Skin epidermis (tissue), 12 donors: ENCODE results near the gene ATF2.
"Not testable (repeated sequence)": the region's sequence is repeated elsewhere in the genome, so short reads cannot be mapped to it uniquely, and the experiment has no call there.

Source experiments
- H3K27ac ChIP-seq, 21 experiments: fragments of 200-600 bp; sonication (generic) in 11 of 21; one replicate each; pipeline ENCODE4 v1.5.0; 2020; ENCODE audit warnings: mild to moderate bottlenecking in 3 of 21, inconsistent platforms in 2 of 21, moderate library complexity in 2 of 21
- H3K4me3 ChIP-seq, 7 experiments: fragments of 200-600 bp; sonication (generic) in 2 of 7; one replicate each; pipeline ENCODE4 v1.5.0; 2020; ENCODE audit warnings: inconsistent platforms in 2 of 7, mild to moderate bottlenecking in 2 of 7, moderate library complexity in 1 of 7

ATF2 gene

GRCh38 chr2:175108091-175108490 is 59.9 kb downstream of the ATF2 start:
- H3K27ac ChIP-seq, H3K4me3 ChIP-seq: not testable (repeated sequence)

- Histone ChIP-seq H3K27ac (no peak overlapping the region), H3K4me3 (no peak overlapping the region)
These were observed 60.9 kb downstream of the ATF2 start for GRCh38 chr2:175107146-175107545.

GRCh38 chr2:175103191-175103590 is 64.8 kb downstream of the ATF2 start:
- H3K27ac ChIP-seq: no peak overlapping the region
- no peak overlapping the region for H3K4me3 ChIP-seq

- Histone ChIP-seq H3K27ac (no peak overlapping the region), H3K4me3 (no peak overlapping the region)
These were observed 66.5 kb downstream of the ATF2 start for GRCh38 chr2:175101514-175101913.

DNA sequence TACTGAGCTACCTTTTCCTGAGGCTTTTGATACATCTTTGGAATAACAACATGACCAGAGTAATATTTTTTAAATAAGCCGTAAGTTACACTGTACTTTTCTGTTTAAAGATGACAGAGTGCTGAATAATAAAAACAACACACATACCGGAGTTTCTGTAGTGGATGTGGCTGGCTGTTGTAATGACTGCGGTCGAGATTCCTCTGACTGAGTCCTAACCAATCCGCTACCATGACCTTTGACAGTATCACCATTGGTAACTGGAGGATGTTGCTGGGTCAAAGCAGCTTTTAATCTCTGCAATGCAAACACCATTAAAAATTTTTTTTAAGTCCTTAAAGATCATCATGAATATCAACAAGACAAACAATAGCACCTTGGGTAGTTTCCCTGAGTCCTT is 70.7 kb downstream of the ATF2 start:
- Histone ChIP-seq H3K4me3 (no peak overlapping the region), H3K27ac (no peak overlapping the region)

DNA sequence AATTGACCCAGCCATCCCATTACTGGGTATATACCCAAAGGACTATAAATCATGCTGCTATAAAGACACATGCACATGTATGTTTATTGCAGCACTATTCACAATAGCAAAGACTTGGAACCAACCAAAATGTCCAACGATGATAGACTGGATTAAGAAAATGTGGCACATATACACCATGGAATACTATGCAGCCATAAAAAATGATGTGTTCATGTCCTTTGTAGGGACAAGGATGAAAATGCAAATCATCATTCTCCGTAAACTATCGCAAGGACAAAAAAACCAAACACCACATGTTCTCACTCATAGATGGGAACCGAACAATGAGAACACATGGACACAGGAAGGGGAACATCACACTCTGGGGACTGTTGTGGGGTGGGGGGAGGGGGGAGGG is 83.9 kb downstream of the ATF2 start:
- H3K27ac ChIP-seq, H3K4me3 ChIP-seq: not testable (repeated sequence)

GRCh38 chr2:175080479-175080878 is 87.5 kb downstream of the ATF2 start:
- no peak overlapping the region for H3K4me3 ChIP-seq
- H3K27ac ChIP-seq: no peak overlapping the region

- H3K4me3 ChIP-seq: no peak overlapping the region
- no peak overlapping the region for H3K27ac ChIP-seq
These were observed 91.7 kb downstream of the ATF2 start for GRCh38 chr2:175076272-175076671.

GRCh38 chr2:175074478-175074877 is 93.5 kb downstream of the ATF2 start:
- no peak overlapping the region for H3K27ac ChIP-seq
- H3K4me3 ChIP-seq: no peak overlapping the region

DNA sequence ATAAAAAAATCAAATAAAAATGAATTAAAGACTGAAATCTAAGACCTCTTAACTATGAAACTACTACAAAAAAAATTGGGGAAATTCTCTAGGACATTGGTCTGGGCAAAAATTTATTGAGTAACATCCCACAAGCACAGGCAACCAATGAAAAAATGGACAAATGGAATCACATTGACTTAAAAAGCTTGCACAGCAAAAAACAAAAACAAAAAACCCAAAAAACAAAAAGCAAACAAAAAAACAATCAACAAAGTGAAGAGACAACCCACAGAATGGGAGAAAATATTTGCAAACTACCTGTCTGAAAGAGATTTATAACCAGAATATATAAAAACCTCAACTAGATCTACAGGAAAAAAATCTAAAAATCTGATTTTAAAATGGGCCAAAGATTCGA is 99.5 kb downstream of the ATF2 start:
- Histone ChIP-seq H3K4me3 (no peak overlapping the region), H3K27ac (no peak overlapping the region)

DNA sequence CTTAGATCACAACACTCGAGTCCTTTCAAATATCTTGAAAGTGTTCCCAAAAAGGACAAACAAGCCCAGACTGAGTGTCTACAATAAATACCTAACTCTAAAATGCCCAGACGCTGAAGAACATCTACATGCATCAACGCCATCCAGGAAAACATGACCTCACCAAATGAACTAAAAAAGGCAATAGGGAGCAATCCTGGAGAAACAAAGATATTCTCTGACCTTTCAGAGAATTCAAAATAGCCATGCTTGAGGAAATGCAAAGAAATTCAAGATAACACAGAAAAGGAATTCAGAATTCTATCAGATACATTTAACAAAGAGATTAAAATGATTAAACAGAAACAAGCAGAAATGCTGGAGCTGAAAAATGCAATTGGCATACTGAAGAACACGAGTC is 101.6 kb downstream of the ATF2 start:
- no peak overlapping the region for H3K4me3 ChIP-seq

DNA sequence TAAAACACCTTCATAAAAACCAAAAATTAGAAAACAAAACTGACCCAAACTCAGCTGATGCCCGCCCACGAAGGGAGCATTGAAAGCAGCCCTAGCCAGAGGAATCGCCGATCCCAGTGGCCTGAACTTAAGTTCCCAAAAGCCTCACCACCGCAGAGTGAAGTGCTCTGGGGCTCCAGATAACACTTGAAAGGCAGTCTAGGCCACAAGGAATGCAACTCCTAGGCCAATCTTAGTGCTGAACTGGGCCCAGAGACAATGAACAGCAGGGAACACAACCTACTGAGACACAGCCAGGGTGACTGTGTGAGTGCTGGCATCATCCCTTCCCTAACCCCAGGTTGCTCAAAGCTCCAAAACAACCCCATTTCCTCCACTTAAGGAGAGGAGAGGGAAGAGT is 103.2 kb downstream of the ATF2 start:
- Histone ChIP-seq H3K4me3 (no peak overlapping the region), H3K27ac (no peak overlapping the region)

More for the DNA sequence above, 101.6 kb downstream of the ATF2 start:
- no peak overlapping the region for H3K27ac ChIP-seq

DNA sequence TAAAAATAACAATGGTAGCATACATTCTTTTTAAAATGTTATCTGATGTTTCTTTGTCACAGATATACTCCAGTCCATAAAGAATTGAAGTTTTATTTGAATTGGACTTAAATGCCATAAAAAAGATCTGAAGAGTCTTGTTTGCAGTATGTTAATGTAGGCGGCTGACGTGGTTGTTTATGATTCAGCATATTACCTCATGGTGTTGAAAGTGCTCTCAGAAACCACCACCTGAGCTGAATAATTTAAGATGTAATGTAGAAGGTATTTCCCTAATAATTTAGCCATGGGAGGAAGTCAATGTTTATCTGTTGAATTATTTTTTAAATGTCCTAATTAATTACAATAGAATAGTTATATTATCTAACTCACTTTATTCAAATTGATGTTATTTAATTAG is 104.3 kb downstream of the ATF2 start:
- no peak overlapping the region for H3K4me3 ChIP-seq
- no peak overlapping the region for H3K27ac ChIP-seq

DNA sequence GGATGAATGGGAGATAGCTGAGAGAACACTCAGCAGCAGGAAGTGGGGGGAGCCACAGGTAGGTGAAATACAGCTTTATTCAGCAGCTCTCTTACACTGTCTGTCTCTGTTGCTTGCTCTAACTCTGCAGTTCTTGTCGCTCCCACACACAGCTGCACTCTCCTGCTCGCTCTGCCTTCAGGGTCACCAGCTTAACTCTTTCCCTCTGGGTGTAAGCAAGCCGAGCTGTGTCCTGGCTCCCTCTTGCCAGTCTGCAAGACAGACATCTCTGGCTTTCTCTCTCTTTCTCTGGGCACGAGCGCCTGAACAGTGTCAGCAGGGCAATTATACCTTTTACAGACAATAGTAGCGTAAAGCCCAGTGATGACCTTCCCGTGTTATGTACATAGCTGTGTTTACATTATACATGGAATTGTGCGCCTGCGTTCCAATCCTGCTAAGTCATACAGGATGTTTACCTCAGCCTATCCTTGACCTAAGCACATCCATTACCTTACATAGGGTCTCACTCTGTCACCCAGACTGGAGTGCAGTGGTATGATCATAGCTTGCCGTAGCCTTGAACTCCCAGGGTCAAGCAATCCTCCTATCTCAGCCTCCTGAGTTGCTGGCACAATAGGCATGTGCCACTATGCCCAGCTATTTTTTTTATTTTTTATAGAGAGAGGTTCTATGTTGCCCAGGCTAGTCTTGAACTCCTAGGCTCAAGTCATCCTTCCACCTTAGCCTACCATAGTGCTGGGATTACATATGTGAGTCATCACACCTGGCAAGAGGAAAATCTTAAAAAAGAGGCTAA is 105.0 kb downstream of the ATF2 start:
- no peak overlapping the region for H3K27ac ChIP-seq
- no peak overlapping the region for H3K4me3 ChIP-seq

DNA sequence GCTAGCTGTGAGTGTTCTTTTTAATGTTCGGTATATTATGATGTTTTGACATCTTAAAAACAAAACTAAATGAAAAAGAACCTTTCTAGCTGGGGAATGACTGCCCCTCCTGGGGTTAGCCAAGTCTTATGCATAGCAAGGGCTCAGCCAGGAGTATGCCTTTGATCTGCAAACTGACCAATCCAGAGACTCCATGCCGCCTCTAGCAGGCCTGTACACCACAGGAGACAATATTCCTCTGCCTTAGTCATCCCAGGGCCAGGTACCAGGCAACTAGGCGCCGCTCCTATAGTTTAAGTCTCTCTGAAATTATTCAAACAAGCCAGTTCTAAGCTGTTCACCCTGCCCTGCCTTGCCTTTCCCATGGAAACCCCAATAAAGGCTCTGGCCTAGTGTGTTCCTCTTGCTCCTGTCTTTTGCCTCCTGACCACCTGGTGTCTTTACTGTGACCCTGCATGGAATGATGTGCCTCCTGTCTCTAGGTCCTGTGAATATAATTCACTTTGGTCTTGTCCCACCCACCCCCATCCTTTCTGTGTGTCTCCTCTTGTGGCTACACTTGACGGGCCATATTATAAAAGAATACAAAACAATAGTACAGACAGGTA is 110.8 kb downstream of the ATF2 start:
- no peak overlapping the region for H3K4me3 ChIP-seq
- H3K27ac ChIP-seq: no peak overlapping the region

DNA sequence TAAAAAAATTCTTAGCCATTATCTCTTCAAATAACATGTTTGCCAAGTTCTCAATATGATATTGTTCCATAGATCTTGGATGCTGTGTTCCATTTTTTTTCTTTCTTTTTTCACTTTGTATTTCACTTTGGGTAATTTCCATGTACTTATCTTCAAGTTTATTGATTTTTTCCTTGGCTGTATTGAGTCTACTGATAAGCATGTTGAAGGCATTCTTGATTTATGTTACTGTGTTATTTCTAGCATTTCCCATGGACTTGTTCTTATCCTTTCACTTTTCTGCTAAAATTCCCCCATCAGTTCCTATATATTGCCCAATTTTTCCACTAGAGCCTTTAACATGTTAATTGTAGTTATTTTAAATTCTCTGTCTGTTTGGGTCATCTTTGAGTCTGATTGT is 112.0 kb downstream of the ATF2 start:
- Histone ChIP-seq H3K27ac (no peak overlapping the region), H3K4me3 (no peak overlapping the region)

DNA sequence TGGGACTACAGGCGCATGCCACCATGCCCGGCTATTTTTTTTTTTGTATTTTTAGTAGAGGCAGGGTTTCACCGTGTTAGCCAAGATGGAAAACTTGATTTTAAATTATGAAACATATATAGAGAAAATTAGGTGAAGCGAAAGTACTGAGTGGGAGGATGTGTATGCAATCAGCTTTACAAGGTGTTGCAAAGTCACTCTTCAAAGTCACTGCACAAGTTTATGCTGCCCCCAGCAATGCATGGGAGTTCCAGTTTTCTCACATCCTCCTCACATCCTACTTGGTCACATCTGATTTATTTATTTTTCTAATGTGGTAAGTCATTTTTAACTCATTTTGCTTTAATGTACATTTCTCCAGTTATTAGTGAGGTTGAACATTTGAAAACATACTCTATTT is 113.7 kb downstream of the ATF2 start:
- H3K27ac ChIP-seq: no peak overlapping the region

DNA sequence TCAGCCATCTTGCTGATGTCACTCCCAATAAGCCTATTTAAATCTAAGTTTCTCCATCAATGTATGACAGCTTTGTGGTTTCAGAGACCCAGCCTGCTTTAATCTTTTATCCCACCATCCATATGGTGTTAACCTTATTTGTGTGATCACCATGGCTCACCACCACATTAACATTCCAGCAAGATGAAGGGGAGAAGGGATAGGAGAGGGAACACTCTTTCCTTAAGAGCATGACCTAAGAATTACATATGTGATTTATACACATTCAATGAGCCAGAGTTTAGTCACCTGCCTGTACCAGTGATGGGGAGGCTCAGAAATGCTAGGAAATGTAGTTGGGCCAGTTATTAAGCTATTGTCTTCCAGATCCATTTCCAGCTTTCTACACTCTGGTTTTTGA is 118.3 kb downstream of the ATF2 start:
- H3K27ac ChIP-seq: no peak overlapping the region
- no peak overlapping the region for H3K4me3 ChIP-seq

More for the DNA sequence above, 113.7 kb downstream of the ATF2 start:
- no peak overlapping the region for H3K4me3 ChIP-seq

GRCh38 chr2:175048275-175048674 is 119.7 kb downstream of the ATF2 start:
- no peak overlapping the region for H3K27ac ChIP-seq
- no peak overlapping the region for H3K4me3 ChIP-seq

- H3K4me3 ChIP-seq: no peak overlapping the region
- no peak overlapping the region for H3K27ac ChIP-seq
These were observed 128.5 kb downstream of the ATF2 start for GRCh38 chr2:175039490-175039889.

- no peak overlapping the region for H3K4me3 ChIP-seq
- H3K27ac ChIP-seq: no peak overlapping the region
These were observed 129.0 kb downstream of the ATF2 start for GRCh38 chr2:175039031-175039430.

DNA sequence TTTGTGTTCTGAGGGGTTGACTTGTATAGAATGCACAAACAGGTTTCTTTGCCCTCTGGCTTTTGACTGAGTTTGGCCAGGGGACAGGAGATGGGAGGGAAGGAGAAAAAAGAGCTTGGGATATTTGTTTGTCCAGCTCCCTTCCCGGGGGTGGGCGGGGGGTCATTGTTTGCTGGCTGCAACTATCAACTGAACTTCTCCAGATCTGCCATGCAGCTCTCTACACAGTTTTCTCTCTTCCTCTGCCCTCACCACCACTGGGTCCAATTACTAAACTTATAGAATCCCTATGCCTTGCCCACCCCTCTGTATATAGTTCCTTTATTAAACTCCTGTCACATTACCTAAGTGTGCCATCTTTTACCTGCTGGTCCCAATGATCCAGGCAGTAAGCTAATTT is 130.1 kb downstream of the ATF2 start:
- H3K27ac ChIP-seq: no peak overlapping the region
- H3K4me3 ChIP-seq: no peak overlapping the region
